HepG2 (cell line): ENCODE measurements around the gene MSMB. TPM values are rescaled to one million over a fixed set of nuclear protein-coding genes. Genes with fewer than 3 reads are reported as not detected.

Source experiments
- ARNT2 ChIP-seq: sonication (generic); formaldehyde crosslinking; IDR thresholded peaks from 2 replicates; pipeline ENCODE4 v1.8.0; 2022; ENCODE audit warnings: mild to moderate bottlenecking, low read depth, missing genetic modification reagents, moderate library complexity
- BORCS8-MEF2B ChIP-seq: sonication (generic); formaldehyde crosslinking; IDR thresholded peaks from 2 replicates; pipeline ENCODE4 v1.8.0; 2022; ENCODE audit warnings: mild to moderate bottlenecking, missing genetic modification reagents
- CC2D1A ChIP-seq: sonication (generic); formaldehyde crosslinking; IDR thresholded peaks from 2 replicates; pipeline ENCODE4 v1.8.1; 2023; ENCODE audit warnings: mild to moderate bottlenecking, missing genetic modification reagents
- GATAD1 ChIP-seq: IDR thresholded peaks from 2 replicates; pipeline ENCODE4 v1.6.1; 2016; ENCODE audit warnings: missing genetic modification reagents, missing compliant biosample characterization
- GMEB1 ChIP-seq: sonication (generic); formaldehyde crosslinking; IDR thresholded peaks from 2 replicates; pipeline ENCODE4 v1.5.1; 2020; ENCODE audit warnings: missing genetic modification reagents, mild to moderate bottlenecking, borderline replicate concordance
- HDAC6 ChIP-seq: fragments of 200-600 bp; sonication (generic); IDR thresholded peaks from 2 replicates; pipeline ENCODE4 v1.7.0; 2017; ENCODE audit warnings: mild to moderate bottlenecking, antibody characterized with exemption, low read length, low read depth
- HNRNPUL1 ChIP-seq: fragments of 200-400 bp; formaldehyde crosslinking; IDR thresholded peaks from 2 replicates; pipeline ENCODE4 v1.6.1; 2017; ENCODE audit warnings: low read depth, mild to moderate bottlenecking, low read length, moderate library complexity
- HOXA3 ChIP-seq: sonication (generic); formaldehyde crosslinking; IDR thresholded peaks from 2 replicates; pipeline ENCODE4 v1.5.0; 2020; ENCODE audit warnings: missing genetic modification reagents
- JUNB ChIP-seq: sonication (generic); formaldehyde crosslinking; IDR thresholded peaks from 2 replicates; pipeline ENCODE4 v1.8.0; 2022; ENCODE audit warnings: missing genetic modification reagents, mild to moderate bottlenecking, borderline replicate concordance
- KLF12 ChIP-seq: sonication (generic); formaldehyde crosslinking; IDR thresholded peaks from 2 replicates; pipeline ENCODE4 v1.4.0; 2020; ENCODE audit warnings: missing genetic modification reagents, borderline replicate concordance
- NBN ChIP-seq: fragments of 450-650 bp; conservative IDR thresholded peaks from 2 replicates; pipeline ENCODE4 v1.6.1; 2017
- PCBP2 ChIP-seq: fragments of 200-400 bp; formaldehyde crosslinking; optimal IDR thresholded peaks from 2 replicates; pipeline ENCODE3; 2018; ENCODE audit warnings: low read length, low read depth; ENCODE audit not compliant: poor library complexity, severe bottlenecking
- PHF5A ChIP-seq: IDR thresholded peaks from one replicate; pipeline ENCODE4 v1.6.1; 2018; ENCODE audit warnings: low read depth, missing genetic modification reagents; ENCODE audit not compliant: unreplicated experiment
- POGZ ChIP-seq: sonication (generic); formaldehyde crosslinking; IDR thresholded peaks from 2 replicates; pipeline ENCODE4 v1.4.0; 2020; ENCODE audit warnings: mild to moderate bottlenecking, missing genetic modification reagents
- PRDM10 ChIP-seq: sonication (generic); formaldehyde crosslinking; IDR thresholded peaks from 2 replicates; pipeline ENCODE4 v1.4.0; 2020; ENCODE audit warnings: low read depth, missing genetic modification reagents
- SP1 ChIP-seq, 2 experiments: fragments of 450-650 bp in 1 of 2; sonication (generic) in 1 of 2; formaldehyde crosslinking in 1 of 2; IDR thresholded peaks; 2 replicates each; pipeline versions ENCODE4 v1.4.0 to v1.6.1; 2016 to 2020; ENCODE audit warnings: missing genetic modification reagents in 1 of 2
- TBL1XR1 ChIP-seq: fragments of 150-350 bp; IDR thresholded peaks from 2 replicates; pipeline ENCODE4 v1.6.1; 2014; ENCODE audit warnings: borderline replicate concordance, low read length; ENCODE audit not compliant: partially characterized antibody
- THAP7 ChIP-seq: sonication (generic); formaldehyde crosslinking; IDR thresholded peaks from 2 replicates; pipeline ENCODE4 v1.8.1; 2023; ENCODE audit warnings: mild to moderate bottlenecking, missing genetic modification reagents
- ZNF33B ChIP-seq: sonication (generic); formaldehyde crosslinking; IDR thresholded peaks from 2 replicates; pipeline ENCODE4 v1.5.1; 2020; ENCODE audit warnings: mild to moderate bottlenecking, missing genetic modification reagents
- ZNF512B ChIP-seq: sonication (generic); formaldehyde crosslinking; IDR thresholded peaks from 2 replicates; pipeline ENCODE4 v1.5.1; 2020; ENCODE audit warnings: missing genetic modification reagents, mild to moderate bottlenecking, borderline replicate concordance
- ZNF772 ChIP-seq: sonication (generic); formaldehyde crosslinking; IDR thresholded peaks from 2 replicates; pipeline ENCODE4 v1.5.0; 2020; ENCODE audit warnings: mild to moderate bottlenecking, missing genetic modification reagents
- ZNF879 ChIP-seq: sonication (generic); formaldehyde crosslinking; IDR thresholded peaks from 2 replicates; pipeline ENCODE4 v1.8.1; 2023; ENCODE audit warnings: missing genetic modification reagents
- polyA plus RNA-seq, 8 experiments: library from polyadenylated mRNA; depleted of rRNA in 3 of 8; stranded (reverse) in 7 of 8; unstranded in 1 of 8; fragments of >200 nt; fragmentation: Illumina TruSeq in 4 of 8; extraction: Trizol in 4 of 8; gene quantifications; 2 replicates each; pipeline versions ENCODE4 v1.2.1 to v1.2.3, GENCODE V29; 2011 to 2016; ENCODE audit warnings: low read depth in 4 of 8, missing spikeins in 1 of 8, mixed read lengths in 1 of 8; ENCODE audit not compliant: insufficient read depth in 1 of 8
- total RNA-seq, 5 experiments: library from RNA; depleted of rRNA; stranded (reverse); fragments of >200 nt; fragmentation: Illumina TruSeq; extraction: Trizol; gene quantifications; 2 replicates each; pipeline ENCODE4 v1.2.3, GENCODE V29; 2016; ENCODE audit warnings: low read depth in 1 of 5

The MSMB gene
- total and polyA plus RNA-seq, 2 of the 13 experiments (the other 11 are each of a cell fraction or from before 2014, with no cell fraction given), result 0.84 TPM; not detected in 1

GRCh38 chr10:46033602-46034011 is 12.5 kb downstream of the MSMB start (continued):
- TF ChIP-seq THAP7 (CRISPR knock-in tag), result no peak
- TF ChIP-seq PCBP2, result no peak
- TF ChIP-seq ZNF33B, result no peak
- no peak for TF ChIP-seq CC2D1A (CRISPR knock-in tag)
- no peak for TF ChIP-seq HDAC6
- TF ChIP-seq PRDM10 (CRISPR knock-in tag), result 0 out of 2 replicates have a peak, but pooled peaks have one; percentile 44
- TF ChIP-seq PHF5A (CRISPR knock-in tag), result no peak
- TF ChIP-seq SP1 (IDR thresholded peaks at IDR 0.05), result no peak
- TF ChIP-seq SP1 (CRISPR knock-in tag; IDR thresholded peaks at IDR 0.05), result no peak
- TF ChIP-seq GATAD1 (CRISPR knock-in tag), result 0 out of 2 replicates have a peak, but pooled peaks have one; percentile 24
- TF ChIP-seq HNRNPUL1, result no peak
- no peak for TF ChIP-seq GMEB1 (CRISPR knock-in tag)
- TF ChIP-seq ARNT2, result no peak
- TF ChIP-seq HOXA3 (CRISPR knock-in tag), result peak; percentile 47; the same call in 1 of the 2 replicates
- no peak for TF ChIP-seq JUNB (CRISPR knock-in tag)
- no peak for TF ChIP-seq NBN
- no peak for TF ChIP-seq KLF12 (CRISPR knock-in tag)
- no peak for TF ChIP-seq BORCS8-MEF2B
- no peak for TF ChIP-seq TBL1XR1
- peak; percentile 31; the same call in 1 of the 2 replicates for TF ChIP-seq POGZ (CRISPR knock-in tag)
- no peak for TF ChIP-seq ZNF772
- no peak for TF ChIP-seq ZNF879 (CRISPR knock-in tag)
- no peak; the same call in 1 of the 2 replicates for TF ChIP-seq ZNF512B (CRISPR knock-in tag)
